Sigmoid colon (tissue), 7 donors: ENCODE measurements around the gene TRPM2. TPM values are rescaled to one million over a fixed set of nuclear protein-coding genes. Genes with fewer than 3 reads are reported as not detected.
"Not testable (repeated sequence)": the region's sequence is repeated elsewhere in the genome, so short reads cannot be mapped to it uniquely, and the experiment has no call there.

Experiments
- DNase-seq: peaks from one replicate; pipeline ENCODE4 v3.0.0-alpha.2; 2019
- H3K27ac ChIP-seq, 4 donors: fragments of 200-600 bp; sonication (generic); one replicate each; pipeline ENCODE4 v1.5.1; 2016 to 2019; ENCODE audit warnings: mild to moderate bottlenecking in 1 of 4
- H3K27me3 ChIP-seq, 3 donors: fragments of 200-600 bp; sonication (generic); one replicate each; pipeline ENCODE4 v1.5.1; 2019; ENCODE audit warnings: mild to moderate bottlenecking in 1 of 3
- H3K36me3 ChIP-seq, 4 donors: fragments of 200-600 bp; sonication (generic); one replicate each; pipeline ENCODE4 v1.5.1; 2016 to 2019
- H3K4me1 ChIP-seq, 4 donors: fragments of 200-600 bp; sonication (generic); one replicate each; pipeline ENCODE4 v1.5.1; 2017 to 2019
- H3K4me3 ChIP-seq, 4 donors: fragments of 200-600 bp; sonication (generic); one replicate each; pipeline ENCODE4 v1.5.1; 2017 to 2019; ENCODE audit warnings: mild to moderate bottlenecking in 2 of 4, moderate library complexity in 1 of 4
- H3K9me3 ChIP-seq, 4 donors: fragments of 200-600 bp in 3 of 4; sonication (generic) in 3 of 4; one replicate each; pipeline versions ENCODE4 v1.5.1 to v1.6.1; 2013 to 2019
- CTCF ChIP-seq, 4 experiments: fragments of 450-650 bp in 3 of 4; fragments of 200-600 bp in 1 of 4; IDR thresholded peaks; one replicate each; pipeline ENCODE4 v1.5.1; 2016 to 2019; ENCODE audit warnings: antibody characterized with exemption in 4 of 4, mild to moderate bottlenecking in 3 of 4, moderate library complexity in 2 of 4
- EP300 ChIP-seq, 4 donors: sonication (generic); formaldehyde crosslinking; IDR thresholded peaks; one replicate each; pipeline ENCODE4 v1.6.1; 2017; ENCODE audit warnings: antibody characterized with exemption in 4 of 4
- POLR2A ChIP-seq, 2 donors: fragments of 450-650 bp; IDR thresholded peaks; one replicate each; pipeline ENCODE4 v1.6.1; 2016; ENCODE audit warnings: antibody characterized with exemption in 2 of 2, mild to moderate bottlenecking in 2 of 2, moderate library complexity in 2 of 2
- POLR2AphosphoS5 ChIP-seq, 4 donors: sonication (generic); formaldehyde crosslinking; IDR thresholded peaks; one replicate each; pipeline ENCODE4 v1.6.1; 2017; ENCODE audit warnings: antibody characterized with exemption in 4 of 4
- WGBS, 2 donors: extraction: QIAGEN DNeasy Blood & Tissue Kit; methylation state at CpG; one replicate each; pipeline ENCODE4 v1.1.7; 2013; 5-methylcytosine and 5-hydroxymethylcytosine counted together
- intact Hi-C: fragments of 100-400 bp; cut with DNase I; formaldehyde crosslinking; loops from one replicate; pipeline ENCODE4 v1.15.1; 2023
- polyA plus RNA-seq, 3 donors: library from polyadenylated mRNA; stranded (reverse); fragments of 200-250 nt; gene quantifications; one replicate each; pipeline ENCODE4 v1.2.3, GENCODE V29; 2013
- total RNA-seq, 4 donors: library from RNA; depleted of rRNA; stranded (reverse); fragments of >200 nt; gene quantifications; one replicate each; pipeline ENCODE4 v1.1.0, GENCODE V29; 2016
- donor health status: healthy with polysubstance abuse.
- donor health status: Bipolar disorder and iron deficiency.
- donor health status: healthy.

The TRPM2 gene
- total and polyA plus RNA-seq, 7 donors, result 1.6 to 4.9 (median 3.4) TPM

GRCh38 chr21:44402323-44403105 is 49.1 kb downstream of the TRPM2 start:
- no peak overlapping the region for H3K4me3 ChIP-seq
- DNase-seq, result no peak
- WGBS, 2 donors, result 81 to 87% methylated on average over 17 of the region's 17 CpGs
- no peak overlapping the region for H3K27ac ChIP-seq
- H3K4me1 ChIP-seq, result no peaks in the 10 kb centered on the region
- H3K9me3 ChIP-seq, result no peaks in the 10 kb centered on the region
- H3K36me3 ChIP-seq, result no peaks in the 10 kb centered on the region
- H3K27me3 ChIP-seq, result peaks cover 0 to 12% (median 0%) of the 10 kb centered on the region in 3 donors
- intact Hi-C loops, result no loop called here
- no peak for TF ChIP-seq CTCF (IDR thresholded peaks at IDR 0.05)
- TF ChIP-seq POLR2A (IDR thresholded peaks at IDR 0.05), result no peak
- TF ChIP-seq POLR2AphosphoS5 (IDR thresholded peaks at IDR 0.05), result no peak
- no peak for TF ChIP-seq EP300 (IDR thresholded peaks at IDR 0.05)

GRCh38 chr21:44403106-44404020 is 49.9 kb downstream of the TRPM2 start:
- no peak for DNase-seq
- TF ChIP-seq CTCF (IDR thresholded peaks at IDR 0.05) (no peak), POLR2A (IDR thresholded peaks at IDR 0.05) (no peak)
- H3K36me3 ChIP-seq, result no peaks in the 10 kb centered on the region
- H3K27ac ChIP-seq, result no peak overlapping the region
- H3K4me1 ChIP-seq, result no peaks in the 10 kb centered on the region
- no peak overlapping the region for H3K4me3 ChIP-seq
- H3K27me3 ChIP-seq, result peaks cover 0 to 12% (median 0%) of the 10 kb centered on the region in 3 donors
- WGBS, 2 donors, result 89 to 90% methylated on average over 3 of the region's 3 CpGs
- intact Hi-C loops, result no loop called here
- no peaks in the 10 kb centered on the region for H3K9me3 ChIP-seq

- H3K4me1 ChIP-seq, DNase-seq, H3K4me3 ChIP-seq, H3K27ac ChIP-seq, intact Hi-C loops, H3K9me3 ChIP-seq, H3K36me3 ChIP-seq: not testable (repeated sequence)
- 85 to 88% methylated on average over 7 of the region's 7 CpGs for WGBS, 2 donors
- peaks cover 0 to 12% (median 0%) of the 10 kb centered on the region in 3 donors for H3K27me3 ChIP-seq
These were observed 51.1 kb downstream of the TRPM2 start for GRCh38 chr21:44404482-44404881.

- WGBS, 2 donors, result 82 to 89% methylated on average over 34 of the region's 34 CpGs
- H3K36me3 ChIP-seq, result no peaks in the 10 kb centered on the region
- H3K4me1 ChIP-seq, result no peaks in the 10 kb centered on the region
- no peaks in the 10 kb centered on the region for H3K9me3 ChIP-seq
- H3K27ac ChIP-seq, result no peak overlapping the region
- no peak for DNase-seq
- intact Hi-C loops, result no loop called here
- no peak overlapping the region for H3K4me3 ChIP-seq
- peaks cover 0 to 12% (median 0%) of the 10 kb centered on the region in 3 donors for H3K27me3 ChIP-seq
- no peak for TF ChIP-seq POLR2A (IDR thresholded peaks at IDR 0.05)
- no peak for TF ChIP-seq POLR2AphosphoS5 (IDR thresholded peaks at IDR 0.05)
These were observed 51.9 kb downstream of the TRPM2 start for GRCh38 chr21:44405091-44405947.

GRCh38 chr21:44405948-44406872 is 52.8 kb downstream of the TRPM2 start:
- H3K4me3 ChIP-seq, result no peak overlapping the region
- no peak overlapping the region for H3K27ac ChIP-seq
- intact Hi-C loops, result no loop called here
- TF ChIP-seq EP300 (IDR thresholded peaks at IDR 0.05), result no peak
- TF ChIP-seq CTCF (IDR thresholded peaks at IDR 0.05), result no peak
- TF ChIP-seq POLR2AphosphoS5 (IDR thresholded peaks at IDR 0.05), result no peak
- TF ChIP-seq POLR2A (IDR thresholded peaks at IDR 0.05), result no peak
- 85 to 86% methylated on average over 37 of the region's 37 CpGs for WGBS, 2 donors
- H3K9me3 ChIP-seq, result no peaks in the 10 kb centered on the region
- H3K4me1 ChIP-seq, result no peaks in the 10 kb centered on the region
- no peak for DNase-seq
- H3K36me3 ChIP-seq, result no peaks in the 10 kb centered on the region
- peaks cover 0 to 12% (median 0%) of the 10 kb centered on the region in 3 donors for H3K27me3 ChIP-seq
